Jurkat, Clone E6-1 (cell line): ENCODE measurements around the gene SPART. TPM values are rescaled to one million over a fixed set of nuclear protein-coding genes. Genes with fewer than 3 reads are reported as not detected.

Experiments
- DNase-seq: peaks from one replicate; pipeline ENCODE4 v3.0.0-alpha.2; 2011; ENCODE audit warnings: low read depth, low spot score
- H3K4me3 ChIP-seq: 2 replicates; pipeline ENCODE4 v1.5.1; 2011; ENCODE audit warnings: mild to moderate bottlenecking, low read length, control low read depth, moderate library complexity
- polyA plus RNA-seq: library from polyadenylated mRNA; unstranded; fragments of >200 nt; gene quantifications from one replicate; pipeline ENCODE4 v1.2.1, GENCODE V29; 2012; ENCODE audit warnings: missing spikeins; ENCODE audit not compliant: insufficient read length, insufficient read depth

Gene SPART
- 59.0 TPM for polyA plus RNA-seq

GRCh38 chr13:36346222-36347083 is at the start of gene SPART:
Gene SPART (minus strand): TSS chr13:36346394. CDS start chr13:36335830, 10,564 bp downstream.
- H3K4me3 ChIP-seq, result peak within 1 kb of the TSS; percentile 62
- DNase-seq, result peak; percentile 80

- no peak overlapping the region for H3K4me3 ChIP-seq
- peak; percentile 7 for DNase-seq
Measured at GRCh38 chr13:36395280-36395679, 49.1 kb upstream of the SPART start.

- DNase-seq, result no peak
- H3K4me3 ChIP-seq, result no peak overlapping the region
Measured at GRCh38 chr13:36385489-36385888, 39.3 kb upstream of the SPART start.

DNA sequence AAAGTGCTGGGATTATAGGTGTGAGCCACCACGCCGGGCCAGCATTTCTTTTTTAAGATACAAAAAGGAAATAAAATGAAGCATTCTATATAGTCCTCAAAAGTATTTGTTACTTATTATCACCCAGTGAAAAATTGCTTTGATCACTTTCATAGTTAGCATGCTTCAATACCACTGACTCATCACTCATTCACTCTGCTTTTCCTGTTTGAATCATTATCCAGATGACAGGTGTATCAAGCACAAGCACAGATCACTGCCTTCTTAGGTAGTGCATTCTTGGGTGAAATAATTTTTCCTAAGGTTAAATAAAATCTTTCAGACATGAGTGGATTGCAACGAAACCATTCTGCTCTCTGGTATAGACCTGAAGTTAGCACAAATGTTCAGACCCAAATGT is 35.8 kb upstream of the SPART start:
- no peak overlapping the region for H3K4me3 ChIP-seq
- DNase-seq, result no peak

GRCh38 chr13:36377826-36378468 is 31.8 kb upstream of the SPART start:
- no peak overlapping the region for H3K4me3 ChIP-seq
- no peak for DNase-seq

DNA sequence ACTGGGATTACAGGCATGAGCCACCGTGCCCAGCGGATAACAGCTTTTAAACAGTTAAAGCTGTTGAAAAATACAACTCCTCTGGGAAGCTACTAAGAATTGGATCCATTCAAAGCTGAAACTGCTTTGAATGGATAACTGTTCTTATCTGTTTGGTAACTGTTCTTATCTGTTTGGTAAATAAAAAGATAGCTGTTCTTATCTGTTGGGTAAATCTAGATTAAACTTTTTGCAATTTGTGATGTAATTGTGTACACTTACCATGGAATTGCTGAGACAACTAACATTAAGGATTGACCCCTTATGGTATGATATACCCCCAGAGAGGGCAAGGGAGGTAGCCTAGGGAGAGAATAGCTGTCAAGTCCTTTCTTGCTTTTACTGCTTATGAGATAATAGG is 27.9 kb upstream of the SPART start:
- H3K4me3 ChIP-seq, result no peak overlapping the region
- DNase-seq, result no peak

- DNase-seq, result no peak
- H3K4me3 ChIP-seq, result no peak overlapping the region
Measured at GRCh38 chr13:36371185-36371584, 25.0 kb upstream of the SPART start.

GRCh38 chr13:36370108-36370429 is 23.9 kb upstream of the SPART start:
- DNase-seq, result no peak
- H3K4me3 ChIP-seq, result no peak overlapping the region

GRCh38 chr13:36369268-36370107 is 23.3 kb upstream of the SPART start:
- no peak overlapping the region for H3K4me3 ChIP-seq
- DNase-seq, result no peak

DNA sequence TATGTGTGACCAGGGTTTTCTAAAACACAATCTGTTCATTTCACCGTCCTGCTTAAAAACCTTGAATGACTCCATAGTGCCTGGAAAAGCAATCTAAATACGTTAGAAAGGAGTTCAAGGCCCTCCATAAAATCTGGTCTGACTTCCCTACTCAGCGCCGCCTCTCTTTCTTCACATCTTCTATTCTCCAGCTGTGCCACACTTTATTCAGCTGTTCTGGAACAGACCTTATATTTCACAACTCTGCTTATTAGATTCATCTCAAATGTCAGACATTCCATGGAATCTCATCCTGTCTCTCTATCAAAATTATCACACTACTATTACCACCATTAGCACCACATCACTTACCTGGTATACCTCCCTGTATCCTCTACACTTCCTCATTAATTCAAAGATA is 19.8 kb upstream of the SPART start:
- no peak overlapping the region for H3K4me3 ChIP-seq
- no peak for DNase-seq

DNA sequence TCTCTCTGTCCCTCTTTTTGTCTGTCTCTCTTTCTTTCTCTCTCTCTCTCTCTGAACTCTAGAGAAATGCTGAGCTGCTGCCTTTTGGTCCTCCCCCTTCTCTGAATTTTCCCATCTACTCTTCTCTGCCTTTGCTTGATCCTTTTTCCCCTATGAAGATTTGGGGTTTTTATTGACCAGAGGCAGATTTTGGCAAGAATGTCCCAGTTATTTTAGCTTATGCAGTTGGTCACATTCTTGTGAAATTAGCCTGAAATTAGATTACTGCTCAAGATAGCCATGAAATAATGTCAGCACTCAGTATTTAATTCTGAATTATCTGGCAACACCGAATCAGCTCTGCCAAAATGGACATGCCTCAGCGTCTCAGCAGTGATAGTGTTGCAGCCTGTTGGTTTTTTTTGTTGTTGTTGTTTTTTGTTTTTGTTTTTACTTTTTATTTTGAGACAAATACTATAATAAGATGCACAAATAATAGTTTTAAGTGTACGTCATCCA is 17.2 kb upstream of the SPART start:
- no peak for DNase-seq
- no peak overlapping the region for H3K4me3 ChIP-seq

- H3K4me3 ChIP-seq, result no peak overlapping the region
- no peak for DNase-seq
Measured at GRCh38 chr13:36362914-36363313, 16.7 kb upstream of the SPART start.

DNA sequence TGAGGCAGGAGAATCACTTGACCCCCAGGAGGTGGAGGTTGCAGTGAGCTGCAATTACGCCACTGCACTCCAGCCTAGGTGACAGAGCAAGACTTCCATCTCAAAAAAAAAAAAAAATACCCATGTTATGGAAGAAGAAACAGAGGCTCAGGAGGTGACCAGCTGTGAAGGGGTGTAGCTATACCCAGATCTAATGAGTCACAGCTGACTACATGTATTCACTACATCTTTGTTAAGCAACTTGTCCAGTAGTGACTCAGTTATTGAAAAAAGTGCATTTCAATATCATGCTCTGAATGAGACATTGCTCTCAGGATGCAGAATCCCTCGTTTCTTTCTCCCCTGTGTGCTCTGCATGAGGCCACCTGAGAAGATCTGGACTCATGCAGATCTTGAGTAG is 16.1 kb upstream of the SPART start:
- H3K4me3 ChIP-seq, result no peak overlapping the region
- no peak for DNase-seq

DNA sequence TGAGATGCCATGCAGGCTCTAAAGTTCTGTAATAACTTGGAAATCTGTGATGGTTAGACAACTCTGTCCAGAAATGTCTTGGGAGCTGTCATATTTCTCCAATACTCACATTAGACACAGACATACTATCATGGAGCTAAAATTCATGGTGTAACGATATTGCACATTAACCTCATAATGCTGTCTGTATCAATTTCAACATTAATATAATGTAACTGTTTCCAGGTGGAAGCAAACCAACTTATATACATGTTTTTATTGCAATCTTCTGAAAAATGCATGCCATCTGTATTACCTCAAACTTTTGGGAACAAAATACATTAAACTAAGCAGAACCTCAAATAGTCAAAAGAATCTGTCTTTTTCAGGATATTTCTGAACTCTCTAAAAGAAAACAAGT is 14.7 kb upstream of the SPART start:
- no peak for DNase-seq
- H3K4me3 ChIP-seq, result no peak overlapping the region

GRCh38 chr13:36359301-36359950 is 13.2 kb upstream of the SPART start:
- no peak overlapping the region for H3K4me3 ChIP-seq
- no peak for DNase-seq

- no peak overlapping the region for H3K4me3 ChIP-seq
- DNase-seq, result no peak
Measured at GRCh38 chr13:36358175-36358718, 12.1 kb upstream of the SPART start.

- H3K4me3 ChIP-seq, result no peak overlapping the region
- no peak for DNase-seq
Measured at GRCh38 chr13:36357692-36358091, 11.5 kb upstream of the SPART start.

GRCh38 chr13:36357231-36357630 is 11.0 kb upstream of the SPART start:
- no peak for DNase-seq
- H3K4me3 ChIP-seq, result no peak overlapping the region

- no peak for DNase-seq
Measured at GRCh38 chr13:36356058-36356457, 9.9 kb upstream of the SPART start.

More at GRCh38 chr13:36356058-36356457, 9.9 kb upstream of the SPART start:
- no peak overlapping the region for H3K4me3 ChIP-seq
